Measurements from ENCODE around the gene MYOD1.

- TF ChIP-seq POLR2A (IDR thresholded peaks at IDR 0.05) = no peak
- TF ChIP-seq, protein P1, sequence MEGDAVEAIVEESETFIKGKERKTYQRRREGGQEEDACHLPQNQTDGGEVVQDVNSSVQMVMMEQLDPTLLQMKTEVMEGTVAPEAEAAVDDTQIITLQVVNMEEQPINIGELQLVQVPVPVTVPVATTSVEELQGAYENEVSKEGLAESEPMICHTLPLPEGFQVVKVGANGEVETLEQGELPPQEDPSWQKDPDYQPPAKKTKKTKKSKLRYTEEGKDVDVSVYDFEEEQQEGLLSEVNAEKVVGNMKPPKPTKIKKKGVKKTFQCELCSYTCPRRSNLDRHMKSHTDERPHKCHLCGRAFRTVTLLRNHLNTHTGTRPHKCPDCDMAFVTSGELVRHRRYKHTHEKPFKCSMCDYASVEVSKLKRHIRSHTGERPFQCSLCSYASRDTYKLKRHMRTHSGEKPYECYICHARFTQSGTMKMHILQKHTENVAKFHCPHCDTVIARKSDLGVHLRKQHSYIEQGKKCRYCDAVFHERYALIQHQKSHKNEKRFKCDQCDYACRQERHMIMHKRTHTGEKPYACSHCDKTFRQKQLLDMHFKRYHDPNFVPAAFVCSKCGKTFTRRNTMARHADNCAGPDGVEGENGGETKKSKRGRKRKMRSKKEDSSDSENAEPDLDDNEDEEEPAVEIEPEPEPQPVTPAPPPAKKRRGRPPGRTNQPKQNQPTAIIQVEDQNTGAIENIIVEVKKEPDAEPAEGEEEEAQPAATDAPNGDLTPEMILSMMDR (IDR thresholded peaks at IDR 0.05) = no peak
Measured at GRCh38 chr11:17714870-17715269, 4.5 kb upstream of the MYOD1 start.
